Stimulated activated CD8-positive, alpha-beta memory T cell treated with anti-CD3 and anti-CD28 coated beads, Interleukin-4, amount 100 ng/mL, for 48 hours (primary cell): ENCODE results near the gene FARS2.

Source experiments
- DNase-seq: peaks from one replicate; pipeline ENCODE4 v3.0.0-alpha.2; 2020

The FARS2 gene

GRCh38 chr6:5250451-5250850, 10.9 kb upstream of the FARS2 start:
- no peak for DNase-seq

GRCh38 chr6:5250911-5251310, 10.4 kb upstream of the FARS2 start:
- DNase-seq = no peak

DNA sequence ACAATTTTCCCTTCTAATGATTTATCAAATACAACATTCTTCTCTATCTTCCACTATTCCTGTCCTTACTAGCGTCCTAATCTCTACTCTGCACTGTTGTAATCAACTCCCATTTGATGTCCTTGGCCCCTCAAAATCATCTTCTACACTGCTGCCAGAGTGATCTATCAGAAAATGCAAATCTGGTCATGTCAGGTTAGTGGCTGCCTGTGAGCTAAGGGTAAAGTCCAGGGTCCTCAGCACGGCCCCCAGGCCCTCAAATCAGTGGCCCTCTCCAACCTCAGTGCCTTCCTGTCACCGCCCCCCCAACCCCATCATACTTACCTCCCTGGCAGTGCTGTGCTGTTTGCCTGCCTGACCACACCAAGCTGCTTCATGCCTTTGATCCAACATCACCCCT, 4.4 kb upstream of the FARS2 start:
- DNase-seq = no peak

DNA sequence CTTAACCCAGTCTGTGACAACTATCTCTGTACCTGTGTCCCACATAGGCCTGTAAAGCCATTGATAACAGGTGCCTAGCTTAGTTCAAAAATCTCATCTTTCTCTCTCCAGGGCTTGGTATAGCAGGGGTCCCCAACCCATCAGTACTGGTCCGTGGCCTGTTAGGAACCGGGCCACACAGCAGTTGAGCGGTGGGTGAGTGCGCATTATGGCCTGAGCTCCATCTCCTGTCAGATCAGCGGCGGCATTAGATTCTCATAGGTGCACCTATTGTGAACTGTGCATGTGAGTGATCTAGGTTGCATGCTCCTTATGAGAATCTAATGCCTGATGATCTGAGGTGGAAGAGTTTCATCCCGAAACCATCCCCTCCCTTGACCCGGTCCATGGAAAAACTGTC, 3.9 kb upstream of the FARS2 start:
- no peak for DNase-seq

DNA sequence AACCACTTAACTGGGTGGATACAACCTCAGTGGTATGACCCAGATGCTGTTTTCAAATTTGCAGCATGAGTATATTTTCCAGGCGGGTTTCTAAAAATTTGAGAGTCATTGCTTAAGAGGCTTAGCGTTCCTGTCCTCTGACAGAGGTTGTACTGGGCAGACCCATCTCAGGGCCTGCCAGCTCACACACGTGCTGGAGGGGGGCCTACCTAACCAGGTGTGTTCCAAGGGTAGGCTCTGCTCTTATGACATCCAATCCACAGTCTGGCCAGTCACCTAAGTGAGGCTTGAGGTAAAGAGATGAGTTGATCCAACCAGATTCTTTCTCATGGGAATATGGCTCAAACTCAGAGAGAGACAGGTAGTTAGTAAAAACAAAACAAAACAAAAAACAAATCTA, 1.9 kb upstream of the FARS2 start:
- DNase-seq = no peak

- DNase-seq = peak; percentile 76
Observed at GRCh38 chr6:5260111-5260620, 1.1 kb upstream of the FARS2 start.

DNA sequence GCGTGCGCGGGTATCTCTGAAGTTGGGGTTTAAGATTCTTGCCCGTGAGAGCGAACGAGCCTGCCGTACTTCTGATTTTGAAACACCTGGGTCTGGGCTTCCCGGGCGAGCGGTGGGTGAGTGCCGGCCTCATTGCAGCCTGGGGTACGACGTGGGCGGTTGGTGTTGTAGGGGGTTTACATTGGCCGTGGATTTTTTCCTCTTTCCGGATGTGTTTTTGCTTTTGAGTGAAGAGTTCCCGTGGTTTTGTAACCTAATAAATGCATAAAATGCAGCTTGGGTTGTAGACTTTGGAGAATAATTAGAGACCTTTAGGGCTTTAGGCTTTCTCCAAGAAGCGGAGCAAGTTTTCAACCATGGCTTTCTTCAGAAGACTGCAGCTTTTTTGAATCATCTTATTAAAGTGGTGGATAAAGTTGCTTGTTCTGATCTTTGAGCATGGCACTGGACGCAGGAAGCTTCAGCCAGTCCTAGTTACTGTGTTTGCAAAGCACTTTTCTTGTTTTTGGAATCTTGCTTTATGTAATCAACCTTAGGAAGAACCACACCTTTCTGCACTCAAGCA, 314 bp downstream of the FARS2 start:
- DNase-seq = no peak

DNA sequence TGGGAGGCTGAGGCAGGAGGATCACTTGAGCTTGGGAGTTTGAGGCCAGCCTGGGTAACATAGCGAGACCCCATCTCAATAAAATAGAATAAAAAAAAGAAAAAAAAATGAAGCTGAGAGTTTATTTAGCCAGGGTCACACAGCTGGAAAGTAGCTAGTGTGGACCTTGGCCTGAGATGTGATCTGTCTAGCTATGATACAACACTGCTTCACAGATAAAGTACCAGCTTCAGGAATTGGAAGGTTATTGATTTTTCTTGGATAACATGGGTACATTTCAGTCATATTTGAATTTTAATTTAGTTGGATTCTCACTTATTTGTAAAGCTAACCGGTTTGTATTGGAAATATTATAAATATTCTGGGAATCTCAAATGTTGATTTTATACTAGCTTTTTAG, 5.1 kb downstream of the FARS2 start:
- DNase-seq = no peak

DNA sequence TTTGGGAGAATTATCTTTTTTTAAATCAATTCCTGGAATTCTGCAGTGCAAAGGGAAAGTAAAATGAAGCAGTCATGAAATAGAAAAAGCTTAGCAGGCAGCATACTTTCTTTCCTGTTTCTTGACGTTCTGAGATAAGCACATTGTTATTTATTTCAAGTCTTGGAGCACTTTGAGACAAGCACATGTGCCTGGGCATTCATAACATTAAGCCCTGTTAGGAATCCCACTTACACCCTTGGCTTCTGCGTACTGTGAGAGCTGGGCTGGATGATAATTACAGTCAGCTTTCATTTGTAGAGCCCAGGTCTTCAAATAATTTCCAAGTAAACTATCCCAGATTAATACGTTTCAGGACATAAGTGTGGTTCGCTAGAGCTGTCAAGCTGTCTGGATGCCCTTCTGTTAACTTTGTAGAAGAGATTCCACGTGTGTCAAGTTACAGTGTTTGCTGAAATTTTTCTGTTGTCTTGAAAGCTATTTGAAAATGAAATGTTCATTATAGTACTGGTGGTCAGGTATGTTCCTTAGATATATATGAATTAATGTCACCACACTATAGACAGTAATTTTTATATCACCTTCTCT, 8.9 kb downstream of the FARS2 start:
- no peak for DNase-seq

DNA sequence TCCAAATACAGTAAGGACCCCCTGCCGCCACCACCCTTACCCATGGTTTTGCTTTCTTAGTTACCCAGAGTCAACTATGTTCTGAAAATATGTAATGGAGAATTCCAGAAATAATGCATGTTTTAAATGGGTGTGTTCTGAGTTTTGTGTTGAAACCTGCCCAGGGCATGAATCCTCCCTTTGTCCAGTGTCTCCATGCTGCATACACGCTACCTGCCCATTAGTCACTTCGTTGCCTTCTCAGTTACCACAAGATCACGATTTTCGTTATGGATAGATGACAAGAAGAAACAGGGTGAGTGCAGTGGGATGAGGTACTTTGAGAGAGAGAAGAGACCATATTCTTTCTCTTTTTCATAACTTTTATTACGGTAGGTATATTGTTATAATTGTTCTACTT, 10.6 kb downstream of the FARS2 start:
- DNase-seq = no peak

DNA sequence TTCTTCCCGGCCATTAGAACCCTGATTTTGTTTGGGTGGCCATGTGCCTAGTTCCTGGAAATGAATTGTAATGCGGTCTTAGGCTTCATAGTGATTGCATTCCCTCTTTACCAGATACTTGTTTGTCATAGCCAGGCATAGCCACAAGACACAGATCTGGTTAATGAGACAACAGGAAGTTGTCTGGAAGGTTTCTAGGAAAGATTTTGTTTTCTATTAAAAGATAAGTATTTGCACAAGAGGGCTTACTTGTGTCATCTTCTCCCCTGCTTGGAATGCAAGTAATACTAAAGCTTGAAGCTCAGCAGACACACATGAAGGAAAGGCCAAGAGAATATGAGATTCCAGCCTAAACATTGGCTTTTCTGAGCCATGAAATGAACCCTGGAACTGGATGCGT, 12.9 kb downstream of the FARS2 start:
- DNase-seq = no peak

GRCh38 chr6:5275497-5275896, 14.2 kb downstream of the FARS2 start:
- DNase-seq = no peak

GRCh38 chr6:5276581-5276980, 15.3 kb downstream of the FARS2 start:
- no peak for DNase-seq

DNA sequence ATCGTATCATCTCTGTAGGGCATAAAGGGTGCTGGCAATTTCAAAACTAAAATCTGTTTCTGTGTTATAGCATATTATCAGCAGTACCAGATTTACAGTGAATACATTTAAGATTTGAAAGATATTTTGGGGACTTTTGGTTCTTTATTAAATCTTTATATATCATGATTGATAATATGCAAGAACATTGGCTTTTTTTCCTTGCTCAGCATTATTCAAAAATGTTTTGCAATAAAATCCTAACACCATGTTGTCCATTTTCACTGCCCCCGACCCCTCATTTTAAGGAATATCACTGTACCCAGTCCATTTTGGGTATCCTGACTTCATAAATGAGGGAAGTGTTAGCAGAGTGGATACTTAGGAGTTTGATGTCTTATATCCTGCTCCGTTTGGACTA, 16.3 kb downstream of the FARS2 start:
- no peak for DNase-seq

DNA sequence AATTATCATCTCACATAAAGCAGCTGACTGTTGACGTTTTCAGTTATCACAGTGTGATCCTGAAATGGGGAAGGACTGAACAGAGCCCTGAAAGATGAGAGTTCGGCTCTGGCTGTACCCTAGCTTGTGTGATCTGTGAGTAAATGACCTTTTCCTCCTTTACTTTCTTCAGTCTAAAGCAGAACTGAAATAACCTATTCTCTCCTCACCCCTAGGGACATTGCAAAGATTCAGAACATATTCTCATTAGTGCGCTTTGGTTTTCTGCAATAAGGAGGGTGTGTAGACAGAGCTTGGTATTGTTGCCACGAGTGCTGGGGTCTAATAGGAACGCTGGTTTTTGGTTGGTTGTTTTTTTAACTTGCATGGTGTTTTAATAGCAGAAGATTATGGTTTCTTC, 16.7 kb downstream of the FARS2 start:
- DNase-seq = no peak

GRCh38 chr6:5278565-5279120, 17.3 kb downstream of the FARS2 start:
- DNase-seq = no peak

DNA sequence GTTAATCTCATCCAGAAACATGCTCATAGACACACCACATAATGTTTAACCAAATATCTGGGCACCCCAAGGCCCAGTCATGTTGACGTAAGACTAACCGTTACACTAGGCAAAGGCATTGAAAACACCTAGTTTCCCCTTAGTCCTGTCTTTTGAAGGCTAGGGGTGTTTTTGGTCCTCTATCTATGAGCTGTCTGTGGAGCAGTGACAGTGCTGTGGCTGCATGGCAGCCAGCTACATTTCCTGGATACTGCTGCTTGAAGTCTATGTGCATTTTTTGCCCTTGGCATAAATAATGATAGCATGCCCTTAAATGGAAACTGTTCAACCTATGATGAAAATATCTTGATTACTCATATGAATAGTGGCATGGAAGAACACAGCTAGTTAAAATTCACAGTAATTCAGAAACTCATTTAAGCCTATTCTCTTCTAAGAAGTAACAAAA, 18.6 kb downstream of the FARS2 start:
- peak; percentile 52 for DNase-seq

- no peak for DNase-seq
Observed at GRCh38 chr6:5280920-5281319, 19.6 kb downstream of the FARS2 start.

DNA sequence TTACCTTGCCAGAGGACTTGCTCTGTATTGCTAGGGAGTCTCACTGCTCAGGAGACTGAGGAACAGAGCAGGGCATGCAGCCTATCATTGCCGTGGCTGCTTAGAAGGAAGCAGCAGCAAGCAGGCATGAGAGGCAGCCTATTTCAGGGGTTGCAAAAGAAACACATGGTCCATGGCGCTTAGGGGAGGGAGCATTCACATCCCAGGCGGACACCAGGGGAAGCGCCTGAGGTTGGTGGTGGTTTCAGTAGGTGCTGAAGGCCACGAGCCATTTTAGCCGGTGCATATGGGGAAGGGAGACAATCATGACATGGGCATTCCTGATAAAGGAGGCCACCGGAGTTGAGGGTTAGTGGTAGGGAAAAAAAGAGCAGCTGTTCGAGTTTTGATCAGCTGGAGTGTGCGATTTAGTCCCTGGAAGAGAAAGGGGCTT, 20.9 kb downstream of the FARS2 start:
- DNase-seq = no peak

GRCh38 chr6:5285081-5285480, 23.8 kb downstream of the FARS2 start:
- no peak for DNase-seq

DNA sequence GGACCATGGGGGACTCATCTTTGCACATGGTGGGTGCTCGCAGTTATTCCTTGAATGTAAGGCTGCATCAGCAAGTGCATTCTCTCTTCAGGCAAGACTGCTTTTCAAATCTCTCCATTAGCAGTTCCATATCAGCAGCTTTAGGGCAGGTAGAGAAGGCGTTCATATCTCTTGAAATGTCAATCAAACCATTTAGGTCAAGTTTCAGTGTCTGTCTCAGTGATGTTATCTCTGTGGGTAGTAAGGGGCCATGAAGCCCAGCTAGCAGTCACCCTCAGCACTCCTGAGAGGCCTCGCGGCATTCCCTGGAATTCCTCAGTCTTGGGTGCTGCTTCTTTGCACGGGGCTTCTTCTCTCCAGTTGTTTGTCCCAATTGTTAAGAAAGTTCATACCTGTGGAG, 24.2 kb downstream of the FARS2 start:
- no peak for DNase-seq

DNA sequence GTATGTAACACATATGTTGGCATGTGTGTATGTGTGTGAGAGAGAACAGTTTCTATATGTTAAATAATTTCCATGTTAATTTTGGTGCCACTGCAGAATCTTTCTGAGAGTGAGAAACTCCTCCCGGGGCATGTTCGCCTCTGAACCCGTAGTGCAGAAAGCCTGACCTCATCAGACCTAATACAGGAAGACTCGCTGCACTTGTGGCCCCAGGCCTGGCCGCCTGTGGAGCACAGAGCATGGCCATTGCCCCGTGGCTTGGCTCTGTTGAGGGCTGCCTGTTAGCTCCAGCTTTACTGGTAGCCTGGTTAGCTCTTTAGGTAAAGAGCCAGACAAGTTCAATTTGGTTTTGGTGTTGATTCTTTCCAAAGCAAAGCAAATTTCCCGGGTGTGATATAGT, 25.5 kb downstream of the FARS2 start:
- no peak for DNase-seq

GRCh38 chr6:5287205-5287965, 26.1 kb downstream of the FARS2 start:
- no peak for DNase-seq

GRCh38 chr6:5287966-5288297, 26.6 kb downstream of the FARS2 start:
- no peak for DNase-seq
